ENCODE measurements around the gene NHLRC2. TPM values are rescaled to one million over a fixed set of nuclear protein-coding genes. Genes with fewer than 3 reads are reported as not detected.

NHLRC2 gene
- total RNA-seq, 1 experiment from 2014 or later, result 30.8 TPM

GRCh38 chr10:113893570-113893969, 39.1 kb downstream of the NHLRC2 start:
- Mint-ChIP-seq H3K9me3 (ENCODE audit: unreplicated experiment) (no peaks in the 10 kb centered on the region), H3K27me3 (ENCODE audit: insufficient read depth, unreplicated experiment) (no peaks in the 10 kb centered on the region), H3K4me1 (ENCODE audit: low read depth, unreplicated experiment) (peaks cover 39% of the 10 kb centered on the region), H3K4me3 (ENCODE audit: unreplicated experiment) (peak overlapping the region; percentile 50), H3K36me3 (ENCODE audit: insufficient read depth, unreplicated experiment) (peaks cover 20% of the 10 kb centered on the region), H3K27ac (ENCODE audit: unreplicated experiment) (peak overlapping the region; percentile 63)
- CTCF ChIA-PET, result interaction anchor here (0.5 kb wide), 1 partner anchor 204 kb away, joined by 3 read pairs; no protein-coding TSS in a partner anchor
- no peak overlapping the region for H3K4me3 ChIP-seq (ENCODE audit: low read depth, low read length)
- TF ChIP-seq CTCF (IDR thresholded peaks at IDR 0.05; ENCODE audit: insufficient read depth in 1 of 2, low read depth in 1 of 2, low read length in 1 of 2, severe bottlenecking in 1 of 2, unreplicated experiment in 1 of 2), result no peak
- no peaks in the 10 kb centered on the region for H3K36me3 ChIP-seq (ENCODE audit: control insufficient read depth, insufficient read depth, low read length)
- DNase-seq, result peak in 1 of 2 experiments; percentile 43
- intact Hi-C loops (cut with micrococcal nuclease; ENCODE audit: unreplicated experiment), result loop anchor here (10.0 kb wide), 1 partner anchor 151 kb away; the partner anchor contains the start of gene ADRB1
- no peaks in the 10 kb centered on the region for H3K9me3 ChIP-seq
- no peaks in the 10 kb centered on the region for H3K27me3 ChIP-seq (replicated peaks; ENCODE audit: control insufficient read depth, insufficient read depth, low read length)
- no TSS peak for BruUV-seq (replicated peaks)
- POLR2A ChIA-PET, result no interaction called here
- peaks cover 30% of the 10 kb centered on the region for H3K4me1 ChIP-seq

DNA sequence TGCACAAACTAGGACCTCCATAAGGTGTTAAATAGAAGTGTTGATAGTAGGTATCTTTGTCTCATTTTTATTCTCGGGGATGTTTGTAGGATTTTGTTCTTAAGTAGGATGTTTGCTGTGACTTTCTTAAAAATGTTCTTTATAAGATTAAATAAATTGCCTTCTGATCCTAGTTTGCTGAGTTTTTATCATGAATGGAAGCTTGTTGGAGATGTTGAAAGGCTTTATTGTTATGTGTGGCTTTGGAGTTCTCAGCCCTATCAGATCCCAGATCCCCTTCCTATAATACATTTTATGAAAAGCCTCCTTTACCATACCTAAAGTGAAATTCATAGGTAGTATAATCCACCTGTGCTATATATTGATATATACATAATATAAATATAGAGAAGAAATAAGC, 40.1 kb downstream of the NHLRC2 start:
- no peak overlapping the region for H3K4me3 Mint-ChIP-seq (ENCODE audit: unreplicated experiment)
- H3K27me3 Mint-ChIP-seq (ENCODE audit: insufficient read depth, unreplicated experiment), result no peaks in the 10 kb centered on the region
- Histone ChIP-seq H3K4me3 (ENCODE audit: low read depth, low read length) (no peak overlapping the region), H3K36me3 (ENCODE audit: control insufficient read depth, insufficient read depth, low read length) (no peaks in the 10 kb centered on the region), H3K9me3 (no peaks in the 10 kb centered on the region), H3K27me3 (replicated peaks; ENCODE audit: control insufficient read depth, insufficient read depth, low read length) (no peaks in the 10 kb centered on the region), H3K4me1 (peaks cover 30% of the 10 kb centered on the region)
- peaks cover 20% of the 10 kb centered on the region for H3K36me3 Mint-ChIP-seq (ENCODE audit: insufficient read depth, unreplicated experiment)
- ChIA-PET POLR2A (no interaction called here), CTCF (no interaction called here)
- BruUV-seq (replicated peaks), result no TSS peak
- H3K27ac Mint-ChIP-seq (ENCODE audit: unreplicated experiment), result peak overlapping the region; percentile 63
- no peaks in the 10 kb centered on the region for H3K9me3 Mint-ChIP-seq (ENCODE audit: unreplicated experiment)
- no peak for TF ChIP-seq CTCF (IDR thresholded peaks at IDR 0.05; ENCODE audit: insufficient read depth in 1 of 2, low read depth in 1 of 2, low read length in 1 of 2, severe bottlenecking in 1 of 2, unreplicated experiment in 1 of 2)
- DNase-seq, result no peak
- H3K4me1 Mint-ChIP-seq (ENCODE audit: low read depth, unreplicated experiment), result peaks cover 39% of the 10 kb centered on the region
- intact Hi-C loops (cut with micrococcal nuclease; ENCODE audit: unreplicated experiment), result loop anchor here (10.0 kb wide), 1 partner anchor 150 kb away; the partner anchor contains the start of gene ADRB1

GRCh38 chr10:113895018-113895417, 40.6 kb downstream of the NHLRC2 start:
- POLR2A ChIA-PET, result no interaction called here
- intact Hi-C loops (cut with micrococcal nuclease; ENCODE audit: unreplicated experiment), result loop anchor here (10.0 kb wide), 1 partner anchor 150 kb away; the partner anchor contains the start of gene ADRB1
- Histone ChIP-seq H3K36me3 (ENCODE audit: control insufficient read depth, insufficient read depth, low read length) (no peaks in the 10 kb centered on the region), H3K27me3 (replicated peaks; ENCODE audit: control insufficient read depth, insufficient read depth, low read length) (no peaks in the 10 kb centered on the region), H3K4me3 (ENCODE audit: low read depth, low read length) (no peak overlapping the region), H3K4me1 (peaks cover 30% of the 10 kb centered on the region), H3K9me3 (no peaks in the 10 kb centered on the region)
- H3K27ac Mint-ChIP-seq (ENCODE audit: unreplicated experiment), result peak overlapping the region; percentile 46
- no peak for DNase-seq
- CTCF ChIA-PET, result no interaction called here
- peaks cover 20% of the 10 kb centered on the region for H3K36me3 Mint-ChIP-seq (ENCODE audit: insufficient read depth, unreplicated experiment)
- H3K4me3 Mint-ChIP-seq (ENCODE audit: unreplicated experiment), result no peak overlapping the region
- H3K4me1 Mint-ChIP-seq (ENCODE audit: low read depth, unreplicated experiment), result peaks cover 43% of the 10 kb centered on the region
- no peaks in the 10 kb centered on the region for H3K9me3 Mint-ChIP-seq (ENCODE audit: unreplicated experiment)
- no TSS peak for BruUV-seq (replicated peaks)
- no peaks in the 10 kb centered on the region for H3K27me3 Mint-ChIP-seq (ENCODE audit: insufficient read depth, unreplicated experiment)
- TF ChIP-seq CTCF (IDR thresholded peaks at IDR 0.05; ENCODE audit: insufficient read depth in 1 of 2, low read depth in 1 of 2, low read length in 1 of 2, severe bottlenecking in 1 of 2, unreplicated experiment in 1 of 2), result no peak

All from Caco-2 (cell line).